Measurements from ENCODE around the gene IRF4. TPM values are rescaled to one million over a fixed set of nuclear protein-coding genes. Genes with fewer than 3 reads are reported as not detected.

IRF4 gene
- total RNA-seq, 6 experiments from 2014 or later: not detected

DNA sequence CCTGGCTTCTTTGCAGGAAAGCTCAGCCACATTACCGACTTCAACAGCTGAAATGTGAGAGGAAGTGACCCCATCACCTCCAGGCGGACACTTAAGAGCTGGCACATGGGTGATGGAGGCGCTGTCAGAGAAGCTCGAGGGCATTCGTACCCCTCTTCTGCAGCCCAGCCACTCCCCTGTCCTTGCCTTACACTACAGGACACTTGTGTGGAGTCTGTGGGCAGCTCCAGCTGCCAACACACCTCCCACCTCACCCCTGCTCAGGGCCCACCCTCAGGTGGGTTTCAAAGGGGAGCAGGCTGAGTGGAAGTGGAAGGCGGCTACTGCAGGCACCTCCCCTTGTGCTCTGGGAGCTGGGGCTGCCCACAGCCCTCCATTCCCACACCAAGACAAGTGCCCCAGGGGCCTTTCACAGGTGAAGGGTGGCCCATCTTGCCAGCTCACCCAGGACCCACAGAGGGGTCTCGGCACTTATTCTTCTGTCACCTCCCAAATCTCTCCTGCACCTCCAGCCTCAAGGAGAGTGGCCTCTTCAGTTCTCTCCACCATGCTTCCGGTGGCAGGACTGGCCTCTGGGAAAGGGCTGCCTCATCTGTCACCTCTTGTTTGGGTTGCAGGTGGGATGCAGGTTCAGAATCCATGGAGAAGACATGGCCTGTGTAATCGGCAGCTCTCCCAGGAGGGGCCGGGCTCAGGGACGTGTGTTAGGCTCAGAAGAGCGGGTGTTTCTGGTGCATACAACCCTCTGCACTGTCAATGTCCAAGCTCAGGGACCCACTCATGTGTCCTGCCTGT, 49.8 kb downstream of the IRF4 start:
- H3K9me3 Mint-ChIP-seq: peaks cover 16% of the 10 kb centered on the region; the same call in 1 of the 2 replicates
- H3K27ac Mint-ChIP-seq: no peak overlapping the region
- TF ChIP-seq, protein P1, sequence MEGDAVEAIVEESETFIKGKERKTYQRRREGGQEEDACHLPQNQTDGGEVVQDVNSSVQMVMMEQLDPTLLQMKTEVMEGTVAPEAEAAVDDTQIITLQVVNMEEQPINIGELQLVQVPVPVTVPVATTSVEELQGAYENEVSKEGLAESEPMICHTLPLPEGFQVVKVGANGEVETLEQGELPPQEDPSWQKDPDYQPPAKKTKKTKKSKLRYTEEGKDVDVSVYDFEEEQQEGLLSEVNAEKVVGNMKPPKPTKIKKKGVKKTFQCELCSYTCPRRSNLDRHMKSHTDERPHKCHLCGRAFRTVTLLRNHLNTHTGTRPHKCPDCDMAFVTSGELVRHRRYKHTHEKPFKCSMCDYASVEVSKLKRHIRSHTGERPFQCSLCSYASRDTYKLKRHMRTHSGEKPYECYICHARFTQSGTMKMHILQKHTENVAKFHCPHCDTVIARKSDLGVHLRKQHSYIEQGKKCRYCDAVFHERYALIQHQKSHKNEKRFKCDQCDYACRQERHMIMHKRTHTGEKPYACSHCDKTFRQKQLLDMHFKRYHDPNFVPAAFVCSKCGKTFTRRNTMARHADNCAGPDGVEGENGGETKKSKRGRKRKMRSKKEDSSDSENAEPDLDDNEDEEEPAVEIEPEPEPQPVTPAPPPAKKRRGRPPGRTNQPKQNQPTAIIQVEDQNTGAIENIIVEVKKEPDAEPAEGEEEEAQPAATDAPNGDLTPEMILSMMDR (IDR thresholded peaks at IDR 0.05): no peak
- peaks cover 15% of the 10 kb centered on the region for H3K27me3 Mint-ChIP-seq (ENCODE audit: insufficient read depth)
- H3K36me3 Mint-ChIP-seq (ENCODE audit: low read depth): no peaks in the 10 kb centered on the region
- no peak for DNase-seq
- H3K4me1 Mint-ChIP-seq (ENCODE audit: low read depth): peaks cover 10% of the 10 kb centered on the region
- no peak overlapping the region for H3K4me3 Mint-ChIP-seq

DNA sequence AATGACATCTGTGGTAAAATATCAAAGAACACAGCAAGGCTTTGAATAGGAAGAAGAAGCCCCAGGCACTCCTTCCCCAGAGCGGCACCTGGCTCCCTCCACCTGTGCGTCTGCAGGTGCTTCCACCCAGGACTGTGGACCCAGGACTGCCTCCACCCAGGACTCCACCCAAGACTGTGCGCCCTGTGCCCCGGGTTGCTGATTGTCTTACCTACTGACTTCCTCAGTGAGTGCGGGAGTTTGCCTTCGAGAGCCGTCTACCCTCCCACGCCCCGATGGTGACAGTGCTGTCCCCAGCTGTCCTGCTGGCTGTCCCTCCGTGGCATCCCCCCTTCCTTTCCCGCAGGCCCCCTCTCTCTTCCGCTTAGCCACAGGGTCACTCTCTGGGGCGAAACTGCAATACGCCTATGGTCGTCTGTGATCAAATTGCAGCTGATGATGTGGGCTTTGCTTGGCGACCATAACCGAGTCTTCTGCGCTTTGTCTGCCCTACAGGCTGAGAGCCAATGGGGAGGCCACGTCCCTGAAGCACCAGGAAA, 52.1 kb downstream of the IRF4 start:
- Mint-ChIP-seq H3K4me3 (no peak overlapping the region), H3K27ac (no peak overlapping the region), H3K9me3 (peaks cover 19% of the 10 kb centered on the region; the same call in 1 of the 2 replicates), H3K27me3 (ENCODE audit: insufficient read depth) (peaks cover 10% of the 10 kb centered on the region), H3K4me1 (ENCODE audit: low read depth) (no peaks in the 10 kb centered on the region), H3K36me3 (ENCODE audit: low read depth) (peaks cover 3% of the 10 kb centered on the region; the same call in 1 of the 2 replicates)
- DNase-seq: no peak
- TF ChIP-seq, protein P1 (IDR thresholded peaks at IDR 0.05): no peak

DNA sequence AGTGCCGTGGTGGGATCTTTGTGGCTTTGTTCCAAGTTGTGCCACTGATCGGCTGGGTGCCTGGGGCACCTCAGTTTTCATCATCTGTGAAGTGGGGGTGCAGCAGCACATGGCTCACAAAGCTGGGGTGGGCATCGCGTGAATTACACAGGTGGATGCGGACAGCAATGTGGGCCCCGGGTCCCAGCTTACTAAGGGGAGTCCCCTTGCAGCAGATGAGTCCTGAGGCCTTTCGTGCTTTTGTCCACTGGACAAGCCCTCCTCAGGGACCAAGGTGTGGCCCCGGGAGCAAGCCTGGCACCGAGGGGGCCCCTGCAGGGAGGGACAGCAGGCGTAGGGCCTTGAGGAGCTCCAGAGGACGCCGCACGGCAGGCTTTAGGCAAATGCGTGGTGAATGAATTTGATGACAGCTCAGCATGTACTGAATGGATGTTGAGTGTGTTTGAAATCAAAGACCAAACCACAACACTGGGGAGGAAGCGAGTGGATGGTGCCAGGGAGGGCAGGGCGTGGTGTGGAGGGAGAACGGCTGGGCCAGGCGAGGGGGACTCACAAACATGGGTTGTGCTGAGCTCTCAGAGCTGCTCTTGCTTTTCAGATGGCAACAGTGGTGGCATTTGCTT, 53.2 kb downstream of the IRF4 start:
- DNase-seq: no peak
- peaks cover 10% of the 10 kb centered on the region for H3K36me3 Mint-ChIP-seq (ENCODE audit: low read depth)
- H3K4me3 Mint-ChIP-seq: no peak overlapping the region
- peaks cover 28% of the 10 kb centered on the region for H3K9me3 Mint-ChIP-seq
- no peaks in the 10 kb centered on the region for H3K4me1 Mint-ChIP-seq (ENCODE audit: low read depth)
- TF ChIP-seq, protein P1 (IDR thresholded peaks at IDR 0.05): no peak
- H3K27me3 Mint-ChIP-seq (ENCODE audit: insufficient read depth): peaks cover 10% of the 10 kb centered on the region
- H3K27ac Mint-ChIP-seq: no peak overlapping the region

DNA sequence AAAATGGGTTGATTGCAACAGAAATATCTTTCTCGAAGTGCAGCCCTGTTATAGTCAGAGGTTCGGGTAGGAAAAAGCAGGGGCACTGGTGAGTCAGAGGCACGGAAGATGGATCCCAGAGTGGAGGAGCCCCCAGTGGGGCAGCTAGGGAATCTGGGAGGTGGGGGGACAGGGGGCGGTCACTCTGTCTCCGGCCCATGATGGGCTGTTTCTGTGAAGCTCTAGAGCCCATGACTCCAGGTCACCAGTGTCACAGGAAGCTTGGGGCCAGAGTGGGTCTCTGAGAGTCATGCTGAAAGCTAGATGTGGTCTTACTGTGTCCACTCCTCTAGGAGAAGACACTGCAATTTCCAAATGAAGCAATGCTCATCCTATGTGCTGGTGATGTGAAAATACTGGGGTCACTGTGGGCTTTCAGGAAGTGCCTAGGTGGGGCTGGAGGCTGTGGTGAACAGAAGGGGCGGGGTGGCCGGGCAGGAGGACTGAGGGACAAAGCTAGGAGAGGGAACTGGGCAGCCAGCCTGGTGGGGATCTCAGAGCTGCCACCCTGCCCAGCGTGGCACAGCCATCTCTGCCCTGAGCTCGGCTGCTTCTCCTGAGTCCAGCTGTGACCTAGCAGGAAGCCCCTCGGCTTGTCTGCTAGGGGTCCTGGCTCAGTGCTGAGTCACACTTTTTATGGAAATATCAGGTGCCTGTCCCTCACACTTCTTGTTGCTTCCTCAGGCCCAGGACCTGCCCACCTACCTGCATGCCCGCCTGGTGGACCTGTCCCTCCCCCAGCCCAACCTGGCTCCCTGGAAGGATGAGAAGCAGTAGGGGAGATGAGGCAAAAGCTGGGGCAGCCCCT, 54.2 kb downstream of the IRF4 start:
- Mint-ChIP-seq H3K27ac (no peak overlapping the region), H3K4me3 (no peak overlapping the region), H3K4me1 (ENCODE audit: low read depth) (no peaks in the 10 kb centered on the region), H3K36me3 (ENCODE audit: low read depth) (peaks cover 10% of the 10 kb centered on the region), H3K9me3 (peaks cover 34% of the 10 kb centered on the region), H3K27me3 (ENCODE audit: insufficient read depth) (peaks cover 6% of the 10 kb centered on the region)
- DNase-seq: no peak
- TF ChIP-seq, protein P1 (IDR thresholded peaks at IDR 0.05): no peak
